ENCODE measurements around the gene C1QTNF1. TPM values are rescaled to one million over a fixed set of nuclear protein-coding genes. Genes with fewer than 3 reads are reported as not detected.

The C1QTNF1 gene, protein sequence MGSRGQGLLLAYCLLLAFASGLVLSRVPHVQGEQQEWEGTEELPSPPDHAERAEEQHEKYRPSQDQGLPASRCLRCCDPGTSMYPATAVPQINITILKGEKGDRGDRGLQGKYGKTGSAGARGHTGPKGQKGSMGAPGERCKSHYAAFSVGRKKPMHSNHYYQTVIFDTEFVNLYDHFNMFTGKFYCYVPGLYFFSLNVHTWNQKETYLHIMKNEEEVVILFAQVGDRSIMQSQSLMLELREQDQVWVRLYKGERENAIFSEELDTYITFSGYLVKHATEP
- total RNA-seq: 10 to 100 TPM; 10.4 to 12.1 TPM

GRCh38 chr17:79023886-79024771 is at the start of gene C1QTNF1:
C1QTNF1 (plus strand) TSS chr17:79024169; CDS start chr17:79043969, 19,800 bp downstream.
- DNase-seq: peak; percentile 73
- Histone ChIP-seq H3K27ac (peak within 1 kb of the TSS; percentile 27), H3K27me3 (no peaks in the 10 kb centered on the region), H3K4me1 (peaks cover 49% of the 10 kb centered on the region), H3K36me3 (no peaks in the 10 kb centered on the region), H3K4me3 (peak within 1 kb of the TSS; percentile 62), H3K9me3 (no peaks in the 10 kb centered on the region), H3K9ac (ENCODE audit: low read depth in 2 of 2, low read length in 2 of 2) (peak within 1 kb of the TSS; percentile 68 to 76)
- intact Hi-C loops (cut with DNase I): no loop called here
- TF ChIP-seq CTCF (IDR thresholded peaks at IDR 0.05): peak; percentile 35

DNA sequence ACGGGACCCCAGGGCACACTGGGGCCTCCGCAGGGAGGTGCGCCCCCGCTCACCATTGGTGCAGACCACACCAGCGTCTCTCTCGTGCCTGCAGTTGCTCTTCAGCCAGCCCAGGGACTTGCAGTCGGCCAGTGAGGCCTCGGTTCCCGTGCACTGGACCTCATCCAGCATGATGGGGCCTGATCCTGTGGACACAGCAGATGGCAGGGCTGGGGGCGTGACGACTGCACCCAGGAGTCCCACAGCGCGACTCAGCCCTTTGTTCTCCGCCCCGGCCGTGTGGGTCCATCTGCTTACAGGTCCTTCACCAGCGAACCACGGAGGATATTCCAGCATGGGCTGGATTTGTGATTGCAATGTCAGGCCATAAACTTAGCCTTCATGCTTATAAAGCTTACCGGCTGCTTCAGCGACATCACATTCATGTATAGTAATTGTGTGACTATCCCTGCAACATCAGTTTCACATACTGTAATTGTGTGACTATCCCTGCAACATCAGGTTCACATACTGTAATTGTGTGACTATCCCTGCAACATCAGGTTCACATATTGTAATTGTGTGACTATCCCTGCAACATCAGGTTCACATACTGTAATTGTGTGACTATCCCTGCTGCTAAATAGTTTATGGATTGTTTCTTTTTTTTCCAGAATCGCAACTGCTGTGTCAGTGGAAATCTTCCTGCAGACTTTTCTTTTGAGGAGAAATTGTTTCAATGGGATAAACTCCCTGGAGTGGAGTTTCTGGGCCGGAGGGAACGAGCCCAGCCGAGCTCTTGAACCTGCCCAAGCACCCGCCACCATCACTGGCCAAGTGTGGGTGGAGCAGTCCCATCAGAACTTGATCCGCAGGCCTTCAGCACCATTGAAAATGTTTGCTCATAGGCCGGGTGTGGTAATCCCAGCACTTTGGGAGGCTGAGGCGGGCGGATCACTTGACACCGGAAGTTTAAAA is 49.1 kb upstream of the C1QTNF1 start:
- Histone ChIP-seq H3K27me3 (no peaks in the 10 kb centered on the region), H3K4me1 (peaks cover 24% of the 10 kb centered on the region), H3K9me3 (no peaks in the 10 kb centered on the region), H3K9ac (ENCODE audit: low read depth in 2 of 2, low read length in 2 of 2) (no peak overlapping the region), H3K4me3 (no peak overlapping the region), H3K36me3 (no peaks in the 10 kb centered on the region), H3K27ac (peak overlapping the region; percentile 70)
- intact Hi-C loops (cut with DNase I): loop anchor here (5.0 kb wide), 1 partner anchor 478 kb away; no protein-coding TSS in a partner anchor
- DNase-seq: peak; percentile 83
- no peak for TF ChIP-seq CTCF (IDR thresholded peaks at IDR 0.05)

DNA sequence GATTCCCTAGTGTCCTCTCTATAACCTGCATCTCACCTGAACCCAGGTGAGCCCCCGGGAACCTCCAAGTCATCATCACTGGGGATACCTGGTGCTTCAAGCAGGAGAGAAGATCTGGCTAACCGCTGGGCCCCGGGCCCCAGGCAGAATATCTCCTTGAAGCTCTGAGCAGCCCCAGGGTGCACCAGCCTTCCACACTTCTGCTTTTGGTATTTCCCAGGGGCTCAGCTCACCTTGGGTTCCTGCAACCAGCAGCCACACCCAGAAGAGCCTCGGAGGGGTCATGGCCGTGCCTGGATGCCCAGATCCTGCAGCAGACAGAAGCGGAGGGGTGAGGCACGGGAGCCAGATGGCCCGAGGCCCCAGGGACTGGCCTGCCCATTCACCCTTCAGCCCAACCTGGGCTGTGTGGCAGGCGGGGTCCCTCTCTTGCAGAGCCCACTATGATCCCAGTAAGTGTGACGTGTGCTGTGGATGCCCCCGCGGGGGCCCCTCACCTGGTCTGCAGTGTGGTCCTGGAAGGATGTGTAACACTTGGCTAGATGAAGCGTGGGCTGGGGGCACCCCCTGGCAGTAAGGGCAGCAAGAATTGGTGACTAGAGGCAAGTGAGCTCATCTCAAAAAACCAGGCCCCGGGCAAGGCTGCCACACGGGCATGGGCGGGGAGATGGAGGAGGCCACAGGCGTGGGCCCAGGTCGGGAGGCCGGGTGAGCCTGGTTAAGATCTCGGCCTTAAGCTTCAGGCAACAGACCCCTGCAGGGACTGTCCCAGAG is 46.9 kb upstream of the C1QTNF1 start:
- H3K27ac ChIP-seq: peak overlapping the region; percentile 70
- peak overlapping the region; percentile 45 for H3K4me3 ChIP-seq
- H3K9ac ChIP-seq (ENCODE audit: low read depth in 2 of 2, low read length in 2 of 2): peak overlapping the region; percentile 3 to 83
- H3K4me1 ChIP-seq: peaks cover 20% of the 10 kb centered on the region
- no peaks in the 10 kb centered on the region for H3K9me3 ChIP-seq
- DNase-seq: no peak
- no peaks in the 10 kb centered on the region for H3K36me3 ChIP-seq
- TF ChIP-seq CTCF (IDR thresholded peaks at IDR 0.05): no peak
- H3K27me3 ChIP-seq: no peaks in the 10 kb centered on the region
- intact Hi-C loops (cut with DNase I): no loop called here

DNA sequence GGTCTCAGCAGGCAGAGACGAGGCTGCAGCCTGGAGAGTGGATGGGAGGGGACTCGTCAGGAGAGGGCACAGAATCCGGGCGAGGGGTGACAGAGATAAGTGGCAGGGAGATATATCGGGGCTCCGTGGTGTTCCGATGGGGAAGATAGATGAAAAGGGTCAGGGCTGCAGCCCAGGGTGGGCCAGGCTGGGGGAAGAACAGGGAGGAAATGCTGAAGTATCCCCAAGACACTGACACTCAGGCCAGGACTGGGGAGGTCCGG is 46.4 kb upstream of the C1QTNF1 start:
- no peaks in the 10 kb centered on the region for H3K36me3 ChIP-seq
- no peaks in the 10 kb centered on the region for H3K9me3 ChIP-seq
- peaks cover 20% of the 10 kb centered on the region for H3K4me1 ChIP-seq
- no peaks in the 10 kb centered on the region for H3K27me3 ChIP-seq
- peak overlapping the region; percentile 40 for H3K27ac ChIP-seq
- H3K9ac ChIP-seq (ENCODE audit: low read depth in 2 of 2, low read length in 2 of 2): peak overlapping the region; percentile 3 to 83
- no peak for DNase-seq
- H3K4me3 ChIP-seq: peak overlapping the region; percentile 45
- intact Hi-C loops (cut with DNase I): no loop called here
- TF ChIP-seq CTCF (IDR thresholded peaks at IDR 0.05): no peak
